ENCODE data around the gene GAS2L1. TPM values are rescaled to one million over a fixed set of nuclear protein-coding genes. Genes with fewer than 3 reads are reported as not detected.

The GAS2L1 gene
- total RNA-seq, 1 experiment from 2014 or later: 29.4 TPM

DNA sequence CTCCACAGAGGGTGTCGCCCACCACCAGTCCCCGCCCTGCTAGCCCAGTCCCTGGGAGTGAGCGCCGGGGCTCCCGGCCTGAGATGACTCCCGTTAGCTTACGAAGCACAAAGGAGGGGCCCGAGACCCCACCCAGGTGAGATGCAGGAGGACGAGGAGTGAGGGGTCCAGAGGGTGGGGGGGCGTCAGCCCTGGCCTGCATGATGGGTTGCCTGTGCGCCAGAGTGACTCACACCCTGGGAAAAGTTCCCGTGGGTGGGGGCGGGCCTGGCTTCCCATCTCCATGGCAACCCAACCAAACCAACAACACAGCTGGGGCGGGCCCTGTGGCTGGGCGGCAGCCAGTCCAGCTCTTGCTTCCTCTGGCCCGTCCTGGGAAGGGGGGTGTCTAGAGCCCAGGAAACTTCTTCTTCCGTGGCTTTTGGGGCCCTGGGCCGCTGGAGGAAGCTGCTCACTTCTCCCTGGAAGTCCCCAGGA, 4.5 kb downstream of the GAS2L1 start:
- H3K27me3 ChIP-seq (ENCODE audit: insufficient read depth, low read length): no peaks in the 10 kb centered on the region
- TF ChIP-seq FOSL1 (IDR thresholded peaks at IDR 0.05; ENCODE audit: low read depth) (peak; percentile 49; the same call in 1 of the 2 replicates), POLR2AphosphoS5 (IDR thresholded peaks at IDR 0.05; ENCODE audit: low read depth, low read length) (0 out of 2 replicates have a peak, but pooled peaks have one; percentile 23), CBX3 (IDR thresholded peaks at IDR 0.05; ENCODE audit: low read depth) (no peak), EGR1 (IDR thresholded peaks at IDR 0.05; ENCODE audit: low read depth) (peak; percentile 91), SP1 (IDR thresholded peaks at IDR 0.05; ENCODE audit: low read depth) (peak; percentile 42; the same call in 1 of the 2 replicates)
- H3K9me3 ChIP-seq (ENCODE audit: control insufficient read depth in 1 of 2, insufficient read depth in 1 of 2, low read depth in 1 of 2, low read length in 2 of 2): no peaks in the 10 kb centered on the region
- CTCF ChIA-PET: interaction anchor here (0.9 to 1.0 kb wide), 3 partner anchors 10 to 34 kb away, joined by 3 to 4 read pairs (median 3); no protein-coding TSS in a partner anchor
- peak overlapping the region; percentile 66 for H3K4me2 ChIP-seq (ENCODE audit: low read length)
- H3K27ac ChIP-seq (ENCODE audit: low read depth, low read length): peak overlapping the region; percentile 50; the same call in 1 of the 2 replicates
- DNase-seq (ENCODE audit: low read depth, low spot score) (peak; percentile 75), ATAC-seq (peak; percentile 47)
- H2AFZ ChIP-seq (ENCODE audit: low read depth, low read length, poor library complexity, severe bottlenecking): no peak overlapping the region
- BruUV-seq (replicated peaks): no TSS peak
- RAD21 ChIA-PET (ENCODE audit: low non-redundant PET in 1 of 2, low total read pairs in 2 of 2, uncharacterized antibody in 2 of 2, unreplicated experiment in 2 of 2): no interaction called here
- H4K20me1 ChIP-seq (ENCODE audit: insufficient read depth): no peaks in the 10 kb centered on the region
- H3K36me3 ChIP-seq (ENCODE audit: control insufficient read depth in 1 of 2, insufficient read depth in 2 of 2, low read length in 2 of 2): no peaks in the 10 kb centered on the region
- H3K79me2 ChIP-seq (ENCODE audit: insufficient read depth, low read length): peaks cover 7% of the 10 kb centered on the region; the same call in 1 of the 2 replicates
- POLR2A ChIA-PET: interaction anchor here (0.8 kb wide), 1 partner anchor 10 kb away, joined by 3 read pairs; no protein-coding TSS in a partner anchor
- intact Hi-C loops (cut with micrococcal nuclease): no loop called here
- H3K9ac ChIP-seq (ENCODE audit: low read length): peak overlapping the region; percentile 48
- H3K4me1 ChIP-seq (ENCODE audit: control insufficient read depth in 1 of 2, insufficient read depth in 2 of 2, low read length in 2 of 2): peaks cover 26 to 53% of the 10 kb centered on the region in 2 experiments
- H3K9me2 ChIP-seq (ENCODE audit: insufficient read depth): no peaks in the 10 kb centered on the region
- H3K4me3 ChIP-seq (replicated peaks in 1 of 2; ENCODE audit: low read depth in 1 of 2, low read length in 2 of 2): no peak overlapping the region

DNA sequence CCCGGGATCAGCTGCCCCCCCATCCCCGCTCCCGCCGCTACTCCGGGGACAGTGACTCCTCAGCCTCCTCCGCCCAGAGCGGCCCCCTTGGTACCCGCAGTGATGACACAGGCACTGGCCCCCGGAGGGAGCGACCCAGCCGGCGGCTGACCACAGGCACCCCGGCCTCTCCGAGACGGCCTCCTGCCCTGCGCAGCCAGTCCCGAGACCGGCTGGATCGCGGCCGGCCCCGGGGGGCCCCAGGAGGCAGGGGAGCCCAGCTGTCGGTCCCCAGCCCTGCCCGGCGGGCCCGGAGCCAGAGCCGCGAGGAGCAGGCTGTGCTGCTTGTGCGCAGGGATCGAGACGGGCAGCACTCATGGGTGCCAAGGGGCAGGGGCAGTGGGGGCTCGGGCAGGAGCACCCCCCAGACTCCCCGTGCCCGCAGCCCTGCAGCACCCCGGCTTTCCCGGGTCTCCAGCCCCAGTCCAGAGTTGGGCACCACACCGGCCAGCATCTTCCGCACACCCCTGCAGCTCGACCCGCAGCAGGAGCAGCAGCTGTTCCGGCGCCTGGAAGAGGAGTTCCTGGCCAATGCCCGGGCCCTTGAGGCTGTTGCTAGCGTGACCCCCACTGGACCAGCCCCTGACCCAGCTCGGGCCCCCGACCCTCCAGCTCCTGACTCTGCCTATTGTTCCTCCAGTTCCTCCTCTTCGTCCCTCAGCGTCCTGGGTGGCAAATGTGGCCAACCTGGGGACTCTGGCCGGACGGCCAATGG, 5.2 kb downstream of the GAS2L1 start:
- Histone ChIP-seq H3K9me3 (ENCODE audit: control insufficient read depth in 1 of 2, insufficient read depth in 1 of 2, low read depth in 1 of 2, low read length in 2 of 2) (no peaks in the 10 kb centered on the region), H3K79me2 (ENCODE audit: insufficient read depth, low read length) (peaks cover 7% of the 10 kb centered on the region; the same call in 1 of the 2 replicates), H3K4me2 (ENCODE audit: low read length) (peak overlapping the region; percentile 66), H3K4me1 (ENCODE audit: control insufficient read depth in 1 of 2, insufficient read depth in 2 of 2, low read length in 2 of 2) (peaks cover 26 to 46% of the 10 kb centered on the region in 2 experiments), H2AFZ (ENCODE audit: low read depth, low read length, poor library complexity, severe bottlenecking) (no peak overlapping the region), H3K36me3 (ENCODE audit: control insufficient read depth in 1 of 2, insufficient read depth in 2 of 2, low read length in 2 of 2) (no peaks in the 10 kb centered on the region), H3K4me3 (replicated peaks in 1 of 2; ENCODE audit: low read depth in 1 of 2, low read length in 2 of 2) (no peak overlapping the region), H4K20me1 (ENCODE audit: insufficient read depth) (no peaks in the 10 kb centered on the region), H3K27ac (ENCODE audit: low read depth, low read length) (peak overlapping the region; percentile 35; the same call in 1 of the 2 replicates), H3K9ac (ENCODE audit: low read length) (peak overlapping the region; percentile 48; the same call in 1 of the 2 replicates), H3K27me3 (ENCODE audit: insufficient read depth, low read length) (no peaks in the 10 kb centered on the region), H3K9me2 (ENCODE audit: insufficient read depth) (no peaks in the 10 kb centered on the region)
- BruUV-seq (replicated peaks): no TSS peak
- ChIA-PET RAD21 (ENCODE audit: low non-redundant PET in 1 of 2, low total read pairs in 2 of 2, uncharacterized antibody in 2 of 2, unreplicated experiment in 2 of 2) (no interaction called here), POLR2A (interaction anchor here (0.8 kb wide), 1 partner anchor 9 kb away, joined by 3 read pairs; no protein-coding TSS in a partner anchor), CTCF (interaction anchor here (0.9 to 1.0 kb wide), 3 partner anchors 9 to 33 kb away, joined by 3 to 4 read pairs (median 3); no protein-coding TSS in a partner anchor)
- DNase-seq (ENCODE audit: low read depth, low spot score) (no peak), ATAC-seq (no peak)
- intact Hi-C loops (cut with micrococcal nuclease): no loop called here
- TF ChIP-seq EGR1 (IDR thresholded peaks at IDR 0.05; ENCODE audit: low read depth) (no peak), JUND (IDR thresholded peaks at IDR 0.05) (no peak), EZH2phosphoT487 (IDR thresholded peaks at IDR 0.05; ENCODE audit: borderline replicate concordance) (no peak), YY1 (IDR thresholded peaks at IDR 0.05; ENCODE audit: extremely low read depth, insufficient replicate concordance, low read depth, low read length) (no peak), TCF7L2 (IDR thresholded peaks at IDR 0.05; ENCODE audit: borderline replicate concordance, extremely low read depth, insufficient read depth, insufficient read length) (no peak)
- TF ChIP-seq, protein P1, sequence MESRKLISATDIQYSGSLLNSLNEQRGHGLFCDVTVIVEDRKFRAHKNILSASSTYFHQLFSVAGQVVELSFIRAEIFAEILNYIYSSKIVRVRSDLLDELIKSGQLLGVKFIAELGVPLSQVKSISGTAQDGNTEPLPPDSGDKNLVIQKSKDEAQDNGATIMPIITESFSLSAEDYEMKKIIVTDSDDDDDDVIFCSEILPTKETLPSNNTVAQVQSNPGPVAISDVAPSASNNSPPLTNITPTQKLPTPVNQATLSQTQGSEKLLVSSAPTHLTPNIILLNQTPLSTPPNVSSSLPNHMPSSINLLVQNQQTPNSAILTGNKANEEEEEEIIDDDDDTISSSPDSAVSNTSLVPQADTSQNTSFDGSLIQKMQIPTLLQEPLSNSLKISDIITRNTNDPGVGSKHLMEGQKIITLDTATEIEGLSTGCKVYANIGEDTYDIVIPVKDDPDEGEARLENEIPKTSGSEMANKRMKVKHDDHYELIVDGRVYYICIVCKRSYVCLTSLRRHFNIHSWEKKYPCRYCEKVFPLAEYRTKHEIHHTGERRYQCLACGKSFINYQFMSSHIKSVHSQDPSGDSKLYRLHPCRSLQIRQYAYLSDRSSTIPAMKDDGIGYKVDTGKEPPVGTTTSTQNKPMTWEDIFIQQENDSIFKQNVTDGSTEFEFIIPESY (IDR thresholded peaks at IDR 0.05; ENCODE audit: extremely low read depth, insufficient replicate concordance, low read length): no peak
- TF ChIP-seq, protein P2, sequence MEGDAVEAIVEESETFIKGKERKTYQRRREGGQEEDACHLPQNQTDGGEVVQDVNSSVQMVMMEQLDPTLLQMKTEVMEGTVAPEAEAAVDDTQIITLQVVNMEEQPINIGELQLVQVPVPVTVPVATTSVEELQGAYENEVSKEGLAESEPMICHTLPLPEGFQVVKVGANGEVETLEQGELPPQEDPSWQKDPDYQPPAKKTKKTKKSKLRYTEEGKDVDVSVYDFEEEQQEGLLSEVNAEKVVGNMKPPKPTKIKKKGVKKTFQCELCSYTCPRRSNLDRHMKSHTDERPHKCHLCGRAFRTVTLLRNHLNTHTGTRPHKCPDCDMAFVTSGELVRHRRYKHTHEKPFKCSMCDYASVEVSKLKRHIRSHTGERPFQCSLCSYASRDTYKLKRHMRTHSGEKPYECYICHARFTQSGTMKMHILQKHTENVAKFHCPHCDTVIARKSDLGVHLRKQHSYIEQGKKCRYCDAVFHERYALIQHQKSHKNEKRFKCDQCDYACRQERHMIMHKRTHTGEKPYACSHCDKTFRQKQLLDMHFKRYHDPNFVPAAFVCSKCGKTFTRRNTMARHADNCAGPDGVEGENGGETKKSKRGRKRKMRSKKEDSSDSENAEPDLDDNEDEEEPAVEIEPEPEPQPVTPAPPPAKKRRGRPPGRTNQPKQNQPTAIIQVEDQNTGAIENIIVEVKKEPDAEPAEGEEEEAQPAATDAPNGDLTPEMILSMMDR (IDR thresholded peaks at IDR 0.05 in 2 of 3, conservative IDR thresholded peaks at IDR 0.05 in 1 of 3; ENCODE audit: borderline replicate concordance in 1 of 3, insufficient read depth in 1 of 3, low read depth in 2 of 3, low read length in 2 of 3): no peak
- TF ChIP-seq, protein P3, sequence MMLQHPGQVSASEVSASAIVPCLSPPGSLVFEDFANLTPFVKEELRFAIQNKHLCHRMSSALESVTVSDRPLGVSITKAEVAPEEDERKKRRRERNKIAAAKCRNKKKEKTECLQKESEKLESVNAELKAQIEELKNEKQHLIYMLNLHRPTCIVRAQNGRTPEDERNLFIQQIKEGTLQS (IDR thresholded peaks at IDR 0.05): no peak
